ENCODE results near the gene TTYH1. TPM values are rescaled to one million over a fixed set of nuclear protein-coding genes. Genes with fewer than 3 reads are reported as not detected.

Gene TTYH1
- total RNA-seq, 4 donors from 2014 or later = 0.41 TPM; not detected in 3

DNA sequence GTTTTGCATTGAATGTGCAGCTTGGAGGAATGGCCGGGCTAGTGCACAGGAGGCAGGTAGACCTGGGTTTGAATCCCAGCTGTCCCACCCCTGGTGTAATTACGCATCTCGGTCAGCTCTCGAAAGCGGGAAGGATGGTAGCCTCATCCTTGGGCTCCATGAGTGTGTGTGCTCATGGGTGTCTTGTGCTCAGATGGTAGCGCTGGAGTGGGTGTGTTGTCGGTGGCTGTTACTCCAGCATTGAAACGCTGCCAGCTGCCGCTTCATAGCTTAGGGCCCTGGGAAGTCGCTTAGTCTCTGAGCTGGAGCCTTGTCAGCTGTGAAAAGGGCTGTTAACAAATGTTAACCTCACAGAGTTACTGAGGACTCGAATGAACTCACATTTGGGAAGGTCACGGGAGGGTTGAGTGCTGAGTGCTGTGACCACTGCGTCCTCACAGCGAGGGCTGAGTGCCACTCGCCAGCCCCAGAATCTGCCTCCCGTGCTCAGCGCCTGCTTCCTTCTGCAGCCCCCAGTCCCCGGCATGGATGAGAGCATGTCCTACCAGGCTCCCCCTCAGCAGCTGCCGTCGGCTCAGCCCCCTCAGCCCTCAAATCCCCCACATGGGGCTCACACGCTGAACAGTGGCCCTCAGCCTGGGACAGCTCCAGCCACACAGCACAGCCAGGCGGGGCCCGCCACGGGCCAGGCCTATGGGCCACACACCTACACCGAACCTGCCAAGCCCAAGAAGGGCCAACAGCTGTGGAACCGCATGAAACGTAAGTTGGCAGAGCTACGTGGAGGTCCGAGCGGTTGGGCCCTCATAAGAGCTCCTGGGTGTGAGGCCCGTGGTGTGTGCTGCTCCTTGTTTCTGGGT lies 38.9 kb downstream of the TTYH1 start:
- Histone ChIP-seq H3K4me3 (no peak overlapping the region), H3K36me3 (peaks cover 9 to 84% of the 10 kb centered on the region in 2 donors), H3K4me1 (peaks cover 18 to 19% of the 10 kb centered on the region in 2 donors), H3K9me3 (no peaks in the 10 kb centered on the region), H3K27me3 (no peaks in the 10 kb centered on the region), H3K27ac (no peak overlapping the region)
- intact Hi-C loops (cut with DNase I; ENCODE audit: low total_unique reads) = no loop called here
- ATAC-seq = no peak
- in situ Hi-C loops (cut with MboI; ENCODE audit: low sequenced_read_pairs in 4 of 4) = loop anchor here in 1 of 4 donors (10.0 kb wide), 1 partner anchor 249 kb away; the partner anchor contains the start of gene RPS9
- TF ChIP-seq, protein P1, sequence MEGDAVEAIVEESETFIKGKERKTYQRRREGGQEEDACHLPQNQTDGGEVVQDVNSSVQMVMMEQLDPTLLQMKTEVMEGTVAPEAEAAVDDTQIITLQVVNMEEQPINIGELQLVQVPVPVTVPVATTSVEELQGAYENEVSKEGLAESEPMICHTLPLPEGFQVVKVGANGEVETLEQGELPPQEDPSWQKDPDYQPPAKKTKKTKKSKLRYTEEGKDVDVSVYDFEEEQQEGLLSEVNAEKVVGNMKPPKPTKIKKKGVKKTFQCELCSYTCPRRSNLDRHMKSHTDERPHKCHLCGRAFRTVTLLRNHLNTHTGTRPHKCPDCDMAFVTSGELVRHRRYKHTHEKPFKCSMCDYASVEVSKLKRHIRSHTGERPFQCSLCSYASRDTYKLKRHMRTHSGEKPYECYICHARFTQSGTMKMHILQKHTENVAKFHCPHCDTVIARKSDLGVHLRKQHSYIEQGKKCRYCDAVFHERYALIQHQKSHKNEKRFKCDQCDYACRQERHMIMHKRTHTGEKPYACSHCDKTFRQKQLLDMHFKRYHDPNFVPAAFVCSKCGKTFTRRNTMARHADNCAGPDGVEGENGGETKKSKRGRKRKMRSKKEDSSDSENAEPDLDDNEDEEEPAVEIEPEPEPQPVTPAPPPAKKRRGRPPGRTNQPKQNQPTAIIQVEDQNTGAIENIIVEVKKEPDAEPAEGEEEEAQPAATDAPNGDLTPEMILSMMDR (IDR thresholded peaks at IDR 0.05 in 4 of 5, conservative IDR thresholded peaks at IDR 0.05 in 1 of 5) = no peak
- TF ChIP-seq POLR2A (IDR thresholded peaks at IDR 0.05) = no peak
- no peak for DNase-seq

DNA sequence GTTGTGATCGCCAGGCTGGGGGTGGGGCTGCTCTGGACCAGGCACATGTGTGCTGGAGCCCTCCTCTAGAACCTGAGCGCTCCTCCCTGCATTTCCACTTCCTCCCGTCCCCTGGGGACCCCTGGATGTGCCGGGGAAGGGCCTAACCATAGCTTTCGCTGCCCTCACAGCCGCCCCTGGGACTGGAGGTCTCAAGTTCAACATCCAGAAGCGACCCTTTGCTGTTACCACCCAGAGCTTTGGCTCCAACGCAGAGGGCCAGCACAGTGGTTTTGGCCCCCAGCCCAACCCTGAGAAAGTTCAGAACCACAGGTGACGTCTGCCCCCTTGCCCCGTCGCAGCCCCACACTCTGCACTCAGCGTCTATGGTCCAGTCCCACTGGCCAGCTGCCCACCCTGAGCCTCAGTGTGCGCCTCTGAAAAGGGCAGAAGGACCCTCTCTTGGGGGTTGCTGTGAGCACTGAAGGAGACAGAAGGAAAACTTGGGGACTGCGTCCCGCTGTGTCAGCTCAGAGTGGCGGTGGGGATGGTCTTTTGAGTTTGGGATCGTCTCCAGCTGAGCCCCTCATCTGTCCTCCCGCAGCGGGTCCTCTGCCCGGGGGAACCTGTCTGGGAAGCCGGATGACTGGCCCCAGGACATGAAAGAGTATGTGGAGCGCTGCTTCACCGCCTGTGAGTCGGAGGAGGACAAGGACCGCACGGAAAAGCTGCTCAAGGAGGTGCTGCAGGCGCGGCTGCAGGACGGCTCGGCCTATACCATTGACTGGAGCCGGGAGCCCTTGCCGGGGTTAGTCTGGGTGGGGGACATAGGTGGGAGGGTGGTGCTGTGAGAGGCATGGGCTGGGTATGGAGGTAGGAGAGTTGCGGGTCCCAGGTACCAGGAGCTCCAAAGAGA lies 39.8 kb downstream of the TTYH1 start:
- no peak for ATAC-seq

DNA sequence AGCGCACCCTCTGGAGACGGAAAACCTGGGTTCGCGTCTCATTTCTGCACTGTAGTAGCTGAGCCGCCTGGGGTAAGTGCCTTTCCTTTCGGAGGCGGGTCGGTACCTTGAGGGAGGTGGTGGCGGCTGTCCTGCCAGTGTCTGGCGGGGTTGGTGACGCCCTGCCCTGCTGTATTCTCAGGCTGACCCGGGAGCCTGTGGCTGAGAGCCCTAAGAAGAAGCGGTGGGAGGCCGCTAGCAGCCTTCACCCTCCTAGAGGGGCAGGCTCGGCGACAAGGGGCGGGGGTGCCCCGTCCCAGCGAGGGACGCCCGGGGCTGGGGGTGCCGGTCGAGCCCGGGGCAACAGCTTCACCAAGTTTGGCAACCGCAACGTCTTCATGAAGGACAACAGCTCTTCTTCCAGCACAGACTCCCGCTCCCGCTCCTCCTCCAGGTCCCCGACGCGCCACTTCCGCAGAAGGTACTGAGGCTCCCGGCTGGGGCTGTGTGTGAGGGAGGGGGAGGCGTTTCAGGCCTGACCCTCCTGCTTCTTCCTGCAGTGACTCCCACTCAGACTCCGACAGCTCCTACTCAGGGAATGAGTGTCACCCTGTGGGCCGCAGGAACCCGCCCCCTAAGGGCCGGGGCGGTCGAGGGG lies 40.6 kb downstream of the TTYH1 start:
- DNase-seq = no peak
- TF ChIP-seq POLR2A (IDR thresholded peaks at IDR 0.05) = no peak
- Histone ChIP-seq H3K27me3 (no peaks in the 10 kb centered on the region), H3K27ac (no peak overlapping the region), H3K36me3 (peaks cover 9 to 100% of the 10 kb centered on the region in 2 donors), H3K9me3 (no peaks in the 10 kb centered on the region), H3K4me1 (peaks cover 8 to 9% of the 10 kb centered on the region in 2 donors), H3K4me3 (no peak overlapping the region)
- in situ Hi-C loops (cut with MboI; ENCODE audit: low sequenced_read_pairs in 4 of 4) = loop anchor here in 1 of 4 donors (10.0 kb wide), 1 partner anchor 251 kb away; the partner anchor contains the start of gene RPS9
- intact Hi-C loops (cut with DNase I; ENCODE audit: low total_unique reads) = no loop called here
- no peak for ATAC-seq

More for the DNA sequence above, 39.8 kb downstream of the TTYH1 start:
- in situ Hi-C loops (cut with MboI; ENCODE audit: low sequenced_read_pairs in 4 of 4) = loop anchor here in 1 of 4 donors (10.0 kb wide), 1 partner anchor 250 kb away; the partner anchor contains the start of gene RPS9
- H3K4me1 ChIP-seq = peaks cover 16 to 18% of the 10 kb centered on the region in 2 donors
- no peaks in the 10 kb centered on the region for H3K27me3 ChIP-seq
- no peak for DNase-seq
- H3K36me3 ChIP-seq = peaks cover 9 to 93% of the 10 kb centered on the region in 2 donors
- TF ChIP-seq, protein P1 (IDR thresholded peaks at IDR 0.05 in 4 of 5, conservative IDR thresholded peaks at IDR 0.05 in 1 of 5) = no peak
- no peak for TF ChIP-seq POLR2A (IDR thresholded peaks at IDR 0.05)
- intact Hi-C loops (cut with DNase I; ENCODE audit: low total_unique reads) = no loop called here
- H3K4me3 ChIP-seq = no peak overlapping the region
- no peak overlapping the region for H3K27ac ChIP-seq
- no peaks in the 10 kb centered on the region for H3K9me3 ChIP-seq

DNA sequence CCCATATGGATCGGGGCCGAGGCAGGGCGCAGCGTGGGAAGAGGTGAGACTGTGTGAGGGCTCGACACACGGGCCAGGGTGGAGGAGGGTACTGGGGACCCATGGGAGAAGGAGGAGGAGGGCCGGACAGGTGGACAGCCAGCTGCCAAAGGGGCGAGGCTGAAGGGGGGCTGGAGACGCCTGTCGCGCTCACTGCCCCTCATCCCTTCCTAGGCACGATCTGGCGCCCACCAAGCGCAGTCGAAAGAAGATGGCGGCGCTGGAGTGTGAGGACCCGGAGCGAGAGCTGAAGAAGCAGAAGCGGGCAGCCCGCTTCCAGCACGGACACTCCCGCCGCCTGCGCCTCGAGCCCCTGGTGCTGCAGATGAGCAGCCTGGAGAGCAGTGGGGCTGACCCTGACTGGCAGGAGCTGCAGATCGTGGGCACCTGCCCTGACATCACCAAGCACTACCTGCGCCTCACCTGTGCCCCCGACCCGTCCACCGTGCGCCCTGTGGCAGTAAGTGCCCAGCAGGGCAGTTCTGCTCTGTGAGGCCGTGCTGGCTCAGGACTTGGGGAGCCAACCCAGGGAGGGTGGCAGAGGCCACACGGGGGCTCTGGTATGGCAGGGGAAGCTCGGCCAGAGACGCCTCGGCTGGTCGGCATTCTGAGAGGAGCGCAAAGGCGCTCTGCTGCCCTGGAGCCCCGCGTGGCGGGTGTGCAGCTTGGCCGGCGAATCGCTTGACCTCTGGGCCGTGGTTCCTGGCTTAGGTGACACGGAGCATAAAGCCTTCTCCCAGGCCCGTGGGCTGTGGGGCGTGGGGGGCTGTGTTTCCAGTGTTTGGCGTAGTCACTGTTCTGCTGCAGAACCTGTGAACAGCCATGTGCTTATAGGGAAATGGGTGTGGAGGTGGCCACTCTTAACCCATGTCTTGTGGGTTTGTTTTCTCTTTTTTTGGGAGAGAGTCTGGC lies 41.4 kb downstream of the TTYH1 start:
- intact Hi-C loops (cut with DNase I; ENCODE audit: low total_unique reads) (no loop called here), in situ Hi-C loops (cut with MboI; ENCODE audit: low sequenced_read_pairs in 4 of 4) (loop anchor here in 1 of 4 donors (10.0 kb wide), 1 partner anchor 252 kb away; the partner anchor contains the start of gene RPS9)
- Histone ChIP-seq H3K27ac (no peak overlapping the region), H3K4me3 (no peak overlapping the region), H3K4me1 (peaks cover 0 to 5% of the 10 kb centered on the region in 2 donors), H3K36me3 (peaks cover 9 to 100% of the 10 kb centered on the region in 2 donors), H3K27me3 (no peaks in the 10 kb centered on the region), H3K9me3 (no peaks in the 10 kb centered on the region)
- TF ChIP-seq POLR2A (IDR thresholded peaks at IDR 0.05) = no peak
- TF ChIP-seq, protein P1 (IDR thresholded peaks at IDR 0.05 in 4 of 5, conservative IDR thresholded peaks at IDR 0.05 in 1 of 5) = no peak
- no peak for DNase-seq
- ATAC-seq = no peak
